Caco-2 (cell line): ENCODE results near the gene SH2D1B. TPM values are rescaled to one million over a fixed set of nuclear protein-coding genes. Genes with fewer than 3 reads are reported as not detected.

Source experiments
- BruUV-seq: library from RNA; stranded (reverse); fragments of 400-500 nt; replicated peaks from 2 replicates; lab custom pipeline; 2021; lab: Mats Ljungman, UMichigan
- CTCF ChIA-PET: fragments of 300-600 bp; sonication (Branson Sonifier 250); formaldehyde crosslinking; loops from one replicate; lab custom pipeline; 2022; ENCODE audit warnings: antibody characterized with exemption; lab: Charles Lee
- POLR2A ChIA-PET: fragments of 300-600 bp; sonication (Branson Sonifier 250); formaldehyde crosslinking; loops from one replicate; lab custom pipeline; 2022; ENCODE audit warnings: antibody characterized with exemption; lab: Charles Lee
- DNase-seq, 2 experiments: peaks; one replicate each; pipeline versions ENCODE4 v3.0.0 to v3.0.0-alpha.2; 2020 to 2022
- H3K27me3 ChIP-seq: replicated peaks from 2 replicates; pipeline ENCODE4 v1.6.0; 2011; ENCODE audit warnings: low read length; ENCODE audit not compliant: control insufficient read depth, insufficient read depth
- H3K36me3 ChIP-seq: 2 replicates; pipeline ENCODE4 v1.5.1; 2011; ENCODE audit warnings: low read length; ENCODE audit not compliant: control insufficient read depth, insufficient read depth
- H3K4me1 ChIP-seq: fragments of 250-450 bp; sonication (Bioruptor Pico); 2 replicates; pipeline ENCODE4 v1.5.1; 2020; ENCODE audit warnings: mild to moderate bottlenecking
- H3K4me3 ChIP-seq: 2 replicates; pipeline ENCODE4 v1.5.1; 2011; ENCODE audit warnings: low read depth, mild to moderate bottlenecking, control low read depth, low read length
- H3K9me3 ChIP-seq: fragments of 250-450 bp; sonication (Bioruptor Pico); 2 replicates; pipeline ENCODE4 v1.5.1; 2020; ENCODE audit warnings: mild to moderate bottlenecking, moderate library complexity
- H3K27ac Mint-ChIP-seq: one replicate; pipeline ENCODE4 v1.8.0; 2022; ENCODE audit warnings: mixed read lengths; ENCODE audit not compliant: unreplicated experiment
- H3K27me3 Mint-ChIP-seq: one replicate; pipeline ENCODE4 v1.8.0; 2022; ENCODE audit warnings: mixed read lengths; ENCODE audit not compliant: insufficient read depth, unreplicated experiment
- H3K36me3 Mint-ChIP-seq: one replicate; pipeline ENCODE4 v1.8.0; 2022; ENCODE audit warnings: mild to moderate bottlenecking, mixed read lengths; ENCODE audit not compliant: insufficient read depth, unreplicated experiment
- H3K4me1 Mint-ChIP-seq: one replicate; pipeline ENCODE4 v1.8.0; 2022; ENCODE audit warnings: low read depth, mixed read lengths; ENCODE audit not compliant: unreplicated experiment
- H3K4me3 Mint-ChIP-seq: one replicate; pipeline ENCODE4 v1.8.0; 2022; ENCODE audit warnings: mild to moderate bottlenecking, moderate library complexity, mixed read lengths; ENCODE audit not compliant: unreplicated experiment
- H3K9me3 Mint-ChIP-seq: one replicate; pipeline ENCODE4 v1.8.0; 2022; ENCODE audit warnings: mixed read lengths; ENCODE audit not compliant: unreplicated experiment
- intact Hi-C: fragments of 100-400 bp; cut with micrococcal nuclease; formaldehyde crosslinking; loops from one replicate; pipeline ENCODE4 v1.10.0; 2022; ENCODE audit not compliant: unreplicated experiment
- total RNA-seq: library from RNA; stranded (reverse); gene quantifications from 2 replicates; pipeline ENCODE4 v1.2.3, GENCODE V29; 2022
- TF ChIP-seq, protein P1 (sequence below), 2 experiments: fragments of 200-600 bp in 1 of 2; IDR thresholded peaks; 1 replicate in 1 of 2; 2 replicates in 1 of 2; pipeline versions ENCODE4 v1.5.1 to v1.8.0; 2011 to 2022; ENCODE audit warnings: antibody characterized with exemption in 1 of 2, control low read depth in 1 of 2, inconsistent platforms in 1 of 2, low read depth in 1 of 2, low read length in 1 of 2, mild to moderate bottlenecking in 1 of 2, moderate library complexity in 1 of 2; ENCODE audit not compliant: insufficient read depth in 1 of 2, severe bottlenecking in 1 of 2, unreplicated experiment in 1 of 2

SH2D1B gene
- total RNA-seq, 1 experiment from 2014 or later, result not detected

DNA sequence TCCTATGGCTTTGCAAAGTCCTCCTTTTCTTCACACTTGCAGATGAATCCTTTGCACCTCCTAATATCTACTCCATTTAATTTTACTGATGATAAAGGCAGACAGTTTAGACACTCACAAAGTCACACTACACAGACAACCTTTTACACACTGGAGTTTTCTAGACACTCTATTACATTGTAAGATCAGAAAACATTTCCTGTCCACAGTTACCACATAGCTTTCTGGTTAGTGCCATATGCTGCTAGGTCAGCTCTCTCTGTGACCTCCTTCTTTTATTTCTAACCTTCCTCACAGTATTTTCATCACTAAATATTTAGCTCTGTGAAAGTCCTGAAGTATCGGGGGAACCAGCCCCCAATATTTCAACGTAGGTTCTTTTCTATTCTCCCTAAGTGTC, 5.1 kb downstream of the SH2D1B start:
- no peaks in the 10 kb centered on the region for H3K9me3 ChIP-seq
- no peaks in the 10 kb centered on the region for H3K9me3 Mint-ChIP-seq
- no peak overlapping the region for H3K4me3 ChIP-seq
- H3K4me3 Mint-ChIP-seq, result no peak overlapping the region
- no peaks in the 10 kb centered on the region for H3K36me3 ChIP-seq
- no peaks in the 10 kb centered on the region for H3K4me1 Mint-ChIP-seq
- H3K4me1 ChIP-seq, result no peaks in the 10 kb centered on the region
- CTCF ChIA-PET, result no interaction called here
- intact Hi-C loops, result no loop called here
- H3K27me3 ChIP-seq, result no peaks in the 10 kb centered on the region
- POLR2A ChIA-PET, result no interaction called here
- BruUV-seq, result no TSS peak
- peaks cover 10% of the 10 kb centered on the region for H3K36me3 Mint-ChIP-seq
- no peaks in the 10 kb centered on the region for H3K27me3 Mint-ChIP-seq
- no peak for DNase-seq
- TF ChIP-seq, protein P1, sequence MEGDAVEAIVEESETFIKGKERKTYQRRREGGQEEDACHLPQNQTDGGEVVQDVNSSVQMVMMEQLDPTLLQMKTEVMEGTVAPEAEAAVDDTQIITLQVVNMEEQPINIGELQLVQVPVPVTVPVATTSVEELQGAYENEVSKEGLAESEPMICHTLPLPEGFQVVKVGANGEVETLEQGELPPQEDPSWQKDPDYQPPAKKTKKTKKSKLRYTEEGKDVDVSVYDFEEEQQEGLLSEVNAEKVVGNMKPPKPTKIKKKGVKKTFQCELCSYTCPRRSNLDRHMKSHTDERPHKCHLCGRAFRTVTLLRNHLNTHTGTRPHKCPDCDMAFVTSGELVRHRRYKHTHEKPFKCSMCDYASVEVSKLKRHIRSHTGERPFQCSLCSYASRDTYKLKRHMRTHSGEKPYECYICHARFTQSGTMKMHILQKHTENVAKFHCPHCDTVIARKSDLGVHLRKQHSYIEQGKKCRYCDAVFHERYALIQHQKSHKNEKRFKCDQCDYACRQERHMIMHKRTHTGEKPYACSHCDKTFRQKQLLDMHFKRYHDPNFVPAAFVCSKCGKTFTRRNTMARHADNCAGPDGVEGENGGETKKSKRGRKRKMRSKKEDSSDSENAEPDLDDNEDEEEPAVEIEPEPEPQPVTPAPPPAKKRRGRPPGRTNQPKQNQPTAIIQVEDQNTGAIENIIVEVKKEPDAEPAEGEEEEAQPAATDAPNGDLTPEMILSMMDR (IDR thresholded peaks at IDR 0.05; ENCODE audit: insufficient read depth in 1 of 2, low read depth in 1 of 2, low read length in 1 of 2, severe bottlenecking in 1 of 2, unreplicated experiment in 1 of 2), result no peak
- no peak overlapping the region for H3K27ac Mint-ChIP-seq

DNA sequence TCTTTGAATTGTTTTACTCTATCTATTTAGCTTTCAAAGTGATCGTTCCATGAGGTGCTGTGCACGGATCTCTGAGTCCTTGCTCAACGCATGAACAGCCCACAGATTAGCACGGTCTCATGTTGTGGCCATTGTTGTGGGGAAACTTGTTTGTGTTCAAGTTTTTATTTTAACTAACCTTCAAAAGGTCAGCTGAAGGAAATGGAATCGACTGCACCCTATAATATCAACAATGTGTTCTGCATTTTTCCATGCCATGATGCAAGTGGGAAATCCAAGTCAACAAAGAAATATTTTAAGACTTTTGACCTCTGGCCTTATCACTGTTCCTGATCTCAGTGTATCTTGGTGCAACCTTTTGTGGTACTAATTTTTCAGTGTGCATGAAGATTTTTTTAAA, 6.1 kb downstream of the SH2D1B start:
- TF ChIP-seq, protein P1 (IDR thresholded peaks at IDR 0.05; ENCODE audit: insufficient read depth in 1 of 2, low read depth in 1 of 2, low read length in 1 of 2, severe bottlenecking in 1 of 2, unreplicated experiment in 1 of 2), result no peak
- Mint-ChIP-seq H3K36me3 (peaks cover 10% of the 10 kb centered on the region), H3K27ac (no peak overlapping the region), H3K4me1 (no peaks in the 10 kb centered on the region), H3K27me3 (no peaks in the 10 kb centered on the region), H3K9me3 (no peaks in the 10 kb centered on the region), H3K4me3 (no peak overlapping the region)
- Histone ChIP-seq H3K4me1 (no peaks in the 10 kb centered on the region), H3K4me3 (no peak overlapping the region), H3K9me3 (no peaks in the 10 kb centered on the region), H3K27me3 (no peaks in the 10 kb centered on the region), H3K36me3 (no peaks in the 10 kb centered on the region)
- intact Hi-C loops, result no loop called here
- ChIA-PET POLR2A (no interaction called here), CTCF (no interaction called here)
- no peak for DNase-seq
- no TSS peak for BruUV-seq

DNA sequence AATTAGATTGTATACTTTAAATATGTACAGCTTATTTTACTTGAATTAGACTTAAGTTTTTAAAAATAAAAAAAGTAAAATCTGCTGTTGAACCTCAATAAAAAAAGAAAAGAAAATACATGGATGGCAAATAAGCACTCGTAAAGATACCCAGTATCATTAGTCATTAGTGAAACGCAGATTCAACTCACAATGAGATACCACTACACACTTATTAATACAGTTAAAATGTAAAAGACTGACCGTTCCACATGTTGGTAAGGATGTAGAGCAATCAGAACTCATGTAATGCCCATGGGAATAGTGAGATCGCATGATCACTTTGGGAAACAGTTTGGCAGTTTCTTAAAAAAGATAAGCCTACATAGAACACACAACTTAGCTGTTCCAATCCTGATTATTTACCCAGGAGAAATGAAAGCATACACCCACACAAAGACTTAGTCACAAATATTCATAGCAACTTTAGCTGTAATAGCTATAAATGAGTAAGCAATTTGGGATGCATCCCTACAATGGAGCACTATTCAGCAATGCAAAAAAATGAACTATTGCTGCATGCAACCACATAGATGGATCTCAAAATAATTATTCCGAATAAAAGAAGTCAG, 7.3 kb downstream of the SH2D1B start:
- H3K4me1 Mint-ChIP-seq, result no peaks in the 10 kb centered on the region
- Histone ChIP-seq H3K9me3 (no peaks in the 10 kb centered on the region), H3K4me1 (no peaks in the 10 kb centered on the region), H3K4me3 (no peak overlapping the region), H3K27me3 (no peaks in the 10 kb centered on the region), H3K36me3 (no peaks in the 10 kb centered on the region)
- peaks cover 5% of the 10 kb centered on the region for H3K36me3 Mint-ChIP-seq
- intact Hi-C loops, result no loop called here
- H3K27ac Mint-ChIP-seq, result no peak overlapping the region
- no TSS peak for BruUV-seq
- TF ChIP-seq, protein P1 (IDR thresholded peaks at IDR 0.05; ENCODE audit: insufficient read depth in 1 of 2, low read depth in 1 of 2, low read length in 1 of 2, severe bottlenecking in 1 of 2, unreplicated experiment in 1 of 2), result no peak
- H3K9me3 Mint-ChIP-seq, result no peaks in the 10 kb centered on the region
- no peak overlapping the region for H3K4me3 Mint-ChIP-seq
- ChIA-PET POLR2A (no interaction called here), CTCF (no interaction called here)
- DNase-seq, result no peak
- H3K27me3 Mint-ChIP-seq, result no peaks in the 10 kb centered on the region
